Adrenal gland (tissue), 12 donors: ENCODE measurements around the gene PKMYT1. TPM values are rescaled to one million over a fixed set of nuclear protein-coding genes. Genes with fewer than 3 reads are reported as not detected.

Experiments used
- DNase-seq, 7 donors: peaks; one replicate each; pipeline ENCODE4 v3.0.0-alpha.2; 2019 to 2020
- H3K27ac ChIP-seq, 5 donors: fragments of 200-600 bp; sonication (generic) in 4 of 5; 1 replicate in 3 of 5; 2 replicates in 2 of 5; pipeline versions ENCODE4 v1.5.1 to v1.8.0; 2016 to 2020; ENCODE audit warnings: mild to moderate bottlenecking in 1 of 5
- H3K27me3 ChIP-seq: fragments of 200-600 bp; 2 replicates; pipeline ENCODE4 v1.8.0; 2021
- H3K36me3 ChIP-seq, 2 donors: fragments of 200-600 bp; replicated peaks in 1 of 2; 1 replicate in 1 of 2; 2 replicates in 1 of 2; pipeline versions ENCODE4 v1.5.1 to v1.8.0; 2018 to 2022
- H3K4me1 ChIP-seq, 2 donors: fragments of 200-600 bp; replicated peaks in 1 of 2; 1 replicate in 1 of 2; 2 replicates in 1 of 2; pipeline versions ENCODE4 v1.5.1 to v1.8.0; 2018 to 2021
- H3K4me3 ChIP-seq, 4 donors: fragments of 200-600 bp; sonication (generic) in 3 of 4; one replicate each; pipeline ENCODE4 v1.5.1; 2016 to 2018
- H3K9me3 ChIP-seq, 3 donors: fragments of 200-600 bp; sonication (generic) in 1 of 3; replicated peaks in 1 of 3; 1 replicate in 2 of 3; 2 replicates in 1 of 3; pipeline versions ENCODE4 v1.5.1 to v1.8.0; 2016 to 2021
- CTCF ChIP-seq, 6 experiments: fragments of 450-650 bp in 4 of 6; fragments of 200-600 bp in 2 of 6; sonication (generic) in 1 of 6; IDR thresholded peaks; 1 replicate in 5 of 6; 2 replicates in 1 of 6; pipeline versions ENCODE4 v1.5.1 to v1.8.0; 2016 to 2021; ENCODE audit warnings: antibody characterized with exemption in 6 of 6, mild to moderate bottlenecking in 2 of 6, moderate library complexity in 1 of 6
- POLR2A ChIP-seq, 2 donors: fragments of 450-650 bp; IDR thresholded peaks; one replicate each; pipeline ENCODE4 v1.6.1; 2017; ENCODE audit warnings: antibody characterized with exemption in 2 of 2, mild to moderate bottlenecking in 2 of 2, moderate library complexity in 1 of 2
- WGBS, 4 donors: extraction: QIAGEN DNeasy Blood & Tissue Kit in 2 of 4; methylation state at CpG; one replicate each; pipeline versions ENCODE4 v1.1.5 to v1.1.7; 2013 to 2017; 5-methylcytosine and 5-hydroxymethylcytosine counted together
- intact Hi-C, 2 donors: fragments of 100-400 bp; cut with DNase I; formaldehyde crosslinking; loops; one replicate each; pipeline versions ENCODE4 v1.14.1 to v1.15.0; 2022 to 2023
- polyA plus RNA-seq, 3 donors: library from polyadenylated mRNA; stranded (reverse); fragments of 200-250 nt in 2 of 3; fragments of 350-450 nt in 1 of 3; fragmentation: Illumina TruSeq in 1 of 3; extraction: RNeasy Lipid Tissue Mini Kit (QIAGEN cat#74804) in 1 of 3; gene quantifications; one replicate each; pipeline ENCODE4 v1.2.3, GENCODE V29; 2013 to 2014
- total RNA-seq, 9 donors: library from RNA; depleted of rRNA in 4 of 9; stranded (reverse); fragments of >200 nt in 4 of 9; fragments of 120-200 nt in 1 of 9; fragmentation: NEBNext Ultra II Directional in 1 of 9; extraction: Animal tissue kit (Norgen Biotek cat#: 25700) in 1 of 9; gene quantifications; one replicate each; pipeline versions ENCODE4 v1.1.0 to v1.2.4, GENCODE V29; 2013 to 2023
- donor health status: healthy with polysubstance abuse.
- donor health status: Bipolar disorder and iron deficiency.
- donor health status: DM: yes; HTN: yes; CAD: no.
- donor health status: DM: no; HTN: no; CAD: no.
- donor health status: DM: no; HTN: no; CAD: no.
- donor health status: DM: yes; HTN: yes; CAD: no.

PKMYT1 gene
- total and polyA plus RNA-seq, 12 donors: 0.46 to 7.0 (median 2.9) TPM

DNA sequence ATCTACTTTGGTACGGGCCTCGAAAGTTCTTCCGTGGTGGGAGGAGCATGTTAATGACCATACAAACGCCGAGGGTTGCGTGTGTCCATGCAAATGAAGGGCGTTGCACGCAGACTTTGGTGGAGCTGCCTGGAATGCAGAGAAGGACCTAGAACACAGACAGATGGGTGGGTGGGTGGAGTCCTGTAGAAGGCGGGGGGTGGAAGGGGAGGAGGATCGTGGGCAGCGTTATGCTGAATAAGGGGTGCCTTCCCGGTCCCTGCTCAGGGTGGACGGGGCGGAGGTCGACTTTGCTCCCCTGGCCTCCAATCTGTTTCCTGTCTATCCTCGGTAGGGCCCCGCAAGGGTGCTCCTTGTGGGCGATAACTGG lies 11.9 kb downstream of the PKMYT1 start:
- peaks cover 48% of the 10 kb centered on the region for H3K27me3 ChIP-seq

GRCh38 chr16:2967721-2968161 lies 12.5 kb downstream of the PKMYT1 start:
- H3K27me3 ChIP-seq: peaks cover 54% of the 10 kb centered on the region
- DNase-seq: peak in 1 of 7 donors; percentile 26
- TF ChIP-seq POLR2A (IDR thresholded peaks at IDR 0.05) (no peak), CTCF (IDR thresholded peaks at IDR 0.05) (no peak)
- intact Hi-C loops: no loop called here
- H3K9me3 ChIP-seq: no peaks in the 10 kb centered on the region
- H3K27ac ChIP-seq: no peak overlapping the region
- 55 to 62% (median 58%) methylated on average over 10 to 33 of the region's 33 CpGs for WGBS, 4 donors
- peaks cover 24 to 41% of the 10 kb centered on the region in 2 donors for H3K4me1 ChIP-seq
- H3K36me3 ChIP-seq: no peaks in the 10 kb centered on the region
- no peak overlapping the region for H3K4me3 ChIP-seq

More for the DNA sequence above, 11.9 kb downstream of the PKMYT1 start:
- 28 to 41% (median 33%) methylated on average over 14 to 18 of the region's 18 CpGs for WGBS, 4 donors
- DNase-seq: no peak
- Histone ChIP-seq H3K36me3 (no peaks in the 10 kb centered on the region), H3K4me3 (peak overlapping the region in 1 of 4 donors; percentile 93), H3K27ac (no peak overlapping the region), H3K9me3 (no peaks in the 10 kb centered on the region), H3K4me1 (peaks cover 23 to 39% of the 10 kb centered on the region in 2 donors)
- intact Hi-C loops: no loop called here
- TF ChIP-seq POLR2A (IDR thresholded peaks at IDR 0.05) (no peak), CTCF (IDR thresholded peaks at IDR 0.05) (no peak)

GRCh38 chr16:2967211-2967631 lies 13.0 kb downstream of the PKMYT1 start:
- 16 to 33% (median 17%) methylated on average over 3 to 51 of the region's 51 CpGs; no CpG with 5 or more reads in 1 of the 4 donors for WGBS, 4 donors
- Histone ChIP-seq H3K36me3 (no peaks in the 10 kb centered on the region), H3K27me3 (peaks cover 58% of the 10 kb centered on the region), H3K4me3 (no peak overlapping the region), H3K9me3 (no peaks in the 10 kb centered on the region), H3K4me1 (peaks cover 24 to 41% of the 10 kb centered on the region in 2 donors), H3K27ac (no peak overlapping the region)
- TF ChIP-seq CTCF (IDR thresholded peaks at IDR 0.05) (no peak), POLR2A (IDR thresholded peaks at IDR 0.05) (no peak)
- intact Hi-C loops: no loop called here
- DNase-seq: no peak

DNA sequence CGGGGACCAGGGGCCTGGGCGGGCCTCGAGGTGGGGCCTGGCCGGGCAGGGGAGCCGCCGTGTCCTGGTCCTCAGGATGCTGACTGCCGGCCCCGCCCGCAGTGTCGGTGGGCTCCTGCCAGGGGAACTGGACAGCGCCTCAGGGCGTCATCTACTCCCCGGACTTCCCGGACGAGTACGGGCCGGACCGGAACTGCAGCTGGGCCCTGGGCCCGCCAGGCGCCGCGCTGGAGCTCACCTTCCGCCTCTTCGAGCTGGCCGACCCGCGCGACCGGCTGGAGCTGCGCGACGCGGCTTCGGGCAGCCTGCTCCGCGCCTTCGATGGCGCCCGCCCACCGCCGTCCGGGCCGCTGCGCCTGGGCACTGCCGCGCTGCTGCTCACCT lies 13.4 kb downstream of the PKMYT1 start:
- intact Hi-C loops: no loop called here
- Histone ChIP-seq H3K4me1 (peaks cover 24 to 41% of the 10 kb centered on the region in 2 donors), H3K27ac (no peak overlapping the region), H3K4me3 (no peak overlapping the region), H3K27me3 (peaks cover 62% of the 10 kb centered on the region), H3K36me3 (no peaks in the 10 kb centered on the region), H3K9me3 (no peaks in the 10 kb centered on the region)
- peak in 2 of 7 donors; percentile 24 to 26 for DNase-seq
- 12 to 25% (median 18%) methylated on average over 2 to 46 of the region's 46 CpGs for WGBS, 4 donors
- TF ChIP-seq CTCF (IDR thresholded peaks at IDR 0.05) (no peak), POLR2A (IDR thresholded peaks at IDR 0.05) (no peak)
